Fibroblast of skin of back (primary cell): ENCODE data around the gene PIP4K2A.
"Not testable (repeated sequence)": the region's sequence is repeated elsewhere in the genome, so short reads cannot be mapped to it uniquely, and the experiment has no call there.

Experiments used
- DNase-seq: peaks from one replicate; pipeline ENCODE4 v3.0.0-alpha.2; 2013

Gene PIP4K2A

GRCh38 chr10:22719406-22720042, 5.1 kb upstream of the PIP4K2A start:
- DNase-seq, result no peak

- DNase-seq, result not testable (repeated sequence)
Measured at GRCh38 chr10:22718659-22719058, 4.3 kb upstream of the PIP4K2A start.

GRCh38 chr10:22717728-22718127, 3.4 kb upstream of the PIP4K2A start:
- no peak for DNase-seq

- no peak for DNase-seq
Measured at GRCh38 chr10:22716943-22717342, 2.6 kb upstream of the PIP4K2A start.

GRCh38 chr10:22715290-22715625, 880 bp upstream of the PIP4K2A start:
- DNase-seq, result no peak

GRCh38 chr10:22713853-22714478, 412 bp downstream of the PIP4K2A start:
- DNase-seq, result peak; percentile 28

GRCh38 chr10:22712956-22713852, 1.2 kb downstream of the PIP4K2A start:
- DNase-seq, result peak; percentile 27

- DNase-seq, result peak; percentile 40
Measured at GRCh38 chr10:22712211-22712955, 2.0 kb downstream of the PIP4K2A start.

- DNase-seq, result no peak
Measured at GRCh38 chr10:22711373-22711772, 3.0 kb downstream of the PIP4K2A start.

- DNase-seq, result no peak
Measured at GRCh38 chr10:22710139-22710745, 4.1 kb downstream of the PIP4K2A start.

GRCh38 chr10:22708772-22709171, 5.6 kb downstream of the PIP4K2A start:
- DNase-seq, result no peak

GRCh38 chr10:22705527-22705926, 8.9 kb downstream of the PIP4K2A start:
- DNase-seq, result no peak

GRCh38 chr10:22704942-22705341, 9.4 kb downstream of the PIP4K2A start:
- DNase-seq, result no peak

- no peak for DNase-seq
Measured at GRCh38 chr10:22704471-22704911, 9.9 kb downstream of the PIP4K2A start.

GRCh38 chr10:22702348-22702747, 12.0 kb downstream of the PIP4K2A start:
- no peak for DNase-seq

GRCh38 chr10:22701132-22701826, 13.1 kb downstream of the PIP4K2A start:
- DNase-seq, result no peak

- DNase-seq, result no peak
Measured at GRCh38 chr10:22700489-22700888, 13.9 kb downstream of the PIP4K2A start.

- no peak for DNase-seq
Measured at GRCh38 chr10:22699976-22700375, 14.4 kb downstream of the PIP4K2A start.

GRCh38 chr10:22698941-22699440, 15.4 kb downstream of the PIP4K2A start:
- no peak for DNase-seq

- no peak for DNase-seq
Measured at GRCh38 chr10:22697800-22698199, 16.6 kb downstream of the PIP4K2A start.

- DNase-seq, result no peak
Measured at GRCh38 chr10:22697101-22697500, 17.3 kb downstream of the PIP4K2A start.

- no peak for DNase-seq
Measured at GRCh38 chr10:22693860-22694259, 20.5 kb downstream of the PIP4K2A start.
